Fibroblast of skin of right quadriceps (primary cell): ENCODE results near the gene SEL1L3.

Experiments
- DNase-seq: peaks from one replicate; pipeline ENCODE4 v3.0.0-alpha.2; 2013

SEL1L3 gene

DNA sequence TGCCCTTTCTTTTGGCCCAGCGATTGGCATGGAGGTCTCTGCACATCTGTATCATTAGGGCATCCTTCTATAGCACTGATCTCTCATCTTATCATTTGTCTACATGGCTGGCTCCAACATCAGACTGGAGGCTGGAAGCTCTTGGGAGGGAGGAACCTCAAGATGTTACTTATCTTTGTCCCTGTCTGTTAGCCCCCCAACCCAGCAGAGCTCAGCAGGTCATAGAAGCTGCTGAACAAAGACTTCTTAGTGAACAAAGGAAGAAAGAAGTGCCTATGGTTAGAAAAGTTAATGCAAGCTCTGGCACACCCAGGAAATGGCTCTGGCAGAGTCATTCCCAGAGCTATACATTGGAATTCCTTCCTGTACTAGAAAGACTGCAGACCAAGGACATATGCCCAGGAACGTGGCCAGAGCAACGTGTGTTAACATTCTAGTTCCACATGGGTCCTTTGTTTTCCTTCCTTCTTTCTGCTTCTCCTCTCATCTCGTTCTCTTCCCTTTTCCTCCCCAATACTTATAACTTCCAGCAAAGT lies 74.0 kb downstream of the SEL1L3 start:
- DNase-seq, result no peak

DNA sequence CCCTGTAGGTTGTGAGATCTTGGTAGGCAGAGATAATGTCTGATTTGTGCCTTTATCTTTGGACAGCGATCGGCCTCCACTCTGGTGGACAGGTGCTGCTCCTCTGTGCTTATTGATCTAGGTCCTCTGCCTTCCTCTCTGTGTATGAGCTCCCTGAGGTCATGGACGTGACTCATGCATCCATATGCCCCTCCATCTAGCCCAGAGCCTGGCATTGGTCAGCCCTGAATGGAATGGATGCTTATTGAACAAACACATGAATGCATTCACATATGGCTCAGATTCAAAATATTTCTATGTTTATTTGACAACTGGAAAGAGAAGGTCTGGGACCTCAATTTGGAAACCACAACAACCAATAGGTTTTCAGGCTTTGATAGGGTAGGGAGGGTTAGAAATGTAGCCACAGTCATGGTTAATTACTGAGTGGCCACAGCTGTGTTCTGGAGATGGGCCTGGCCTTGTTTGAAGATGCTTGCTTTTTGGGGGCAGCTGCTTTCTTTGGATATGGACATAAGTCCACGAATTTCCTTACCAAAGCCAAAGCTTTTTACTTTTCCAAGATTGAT lies 76.2 kb downstream of the SEL1L3 start:
- no peak for DNase-seq

DNA sequence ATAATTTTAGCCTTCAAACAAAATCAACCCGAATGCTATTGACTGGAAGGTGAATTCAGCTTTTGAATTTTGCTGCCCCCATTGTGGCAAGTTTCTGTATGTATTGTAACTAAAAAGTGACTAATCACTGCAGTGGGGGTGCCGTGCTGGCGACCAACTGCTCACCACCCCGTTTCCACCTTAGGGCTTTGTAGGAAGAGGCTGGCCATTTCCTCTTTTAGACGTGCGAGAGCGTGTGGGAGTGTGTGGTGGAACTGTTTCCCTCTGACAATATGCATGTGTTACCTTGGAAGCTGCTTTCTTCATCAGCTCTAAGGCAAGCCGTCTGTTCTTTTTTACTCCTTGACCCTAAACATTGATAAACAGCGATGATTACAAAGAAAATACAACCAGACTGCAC lies 78.8 kb downstream of the SEL1L3 start:
- no peak for DNase-seq

DNA sequence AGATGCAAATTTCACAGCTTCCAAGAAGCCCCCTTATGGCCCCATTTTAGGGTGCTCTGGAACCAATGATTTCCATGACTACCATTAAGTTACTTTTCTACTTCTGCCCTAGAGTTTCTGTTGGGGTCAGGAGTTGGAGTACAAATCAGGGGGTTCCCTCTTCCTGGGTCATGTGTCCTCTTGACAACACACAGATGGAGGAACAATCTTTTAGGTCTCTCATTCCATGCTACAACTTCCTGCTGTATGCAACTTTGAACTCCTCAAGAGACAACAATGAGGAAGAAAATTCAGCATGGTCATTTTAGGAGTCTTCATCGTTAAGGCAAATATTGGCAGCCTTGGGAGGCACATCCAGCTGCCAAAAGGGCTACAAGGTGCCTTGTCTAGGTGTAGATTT lies 79.7 kb downstream of the SEL1L3 start:
- DNase-seq, result no peak

DNA sequence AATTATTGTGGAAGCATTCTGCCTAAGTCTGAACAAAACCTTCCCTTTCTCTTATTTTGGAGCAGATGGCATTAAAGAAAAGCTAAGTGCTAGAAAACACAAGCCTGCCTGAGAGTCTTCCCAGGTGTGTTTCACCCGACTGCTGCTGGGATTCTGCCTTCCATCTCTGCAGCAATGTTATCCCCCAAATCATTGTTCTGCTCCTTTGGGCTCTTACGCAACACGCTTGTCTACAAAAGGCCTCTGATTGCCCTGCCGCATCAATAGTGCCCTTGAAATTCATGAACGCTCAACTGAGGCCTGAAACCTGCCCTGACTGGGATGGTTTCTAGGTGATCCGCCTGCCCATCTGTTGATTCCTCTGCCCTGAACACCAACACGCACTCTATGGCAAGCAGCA lies 80.3 kb downstream of the SEL1L3 start:
- no peak for DNase-seq

DNA sequence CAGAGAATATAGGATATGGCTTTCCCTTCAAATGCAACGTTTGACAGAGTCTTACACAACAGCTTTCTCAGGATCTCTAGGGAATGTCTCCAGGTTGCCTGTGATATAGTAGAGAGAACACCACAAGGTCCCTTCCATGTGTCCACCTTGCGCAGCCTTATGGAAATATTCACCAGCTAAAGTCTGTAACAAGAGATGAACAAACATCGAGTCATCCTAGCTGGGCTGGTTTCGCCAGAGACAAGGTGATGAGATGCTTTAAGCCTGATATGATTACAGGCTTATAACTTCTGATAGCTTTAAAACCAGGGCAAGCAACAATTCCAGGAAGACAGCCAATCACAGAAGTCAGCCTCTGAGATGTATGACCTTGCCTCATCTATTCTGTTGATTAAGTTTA lies 83.8 kb downstream of the SEL1L3 start:
- peak; percentile 22 for DNase-seq

DNA sequence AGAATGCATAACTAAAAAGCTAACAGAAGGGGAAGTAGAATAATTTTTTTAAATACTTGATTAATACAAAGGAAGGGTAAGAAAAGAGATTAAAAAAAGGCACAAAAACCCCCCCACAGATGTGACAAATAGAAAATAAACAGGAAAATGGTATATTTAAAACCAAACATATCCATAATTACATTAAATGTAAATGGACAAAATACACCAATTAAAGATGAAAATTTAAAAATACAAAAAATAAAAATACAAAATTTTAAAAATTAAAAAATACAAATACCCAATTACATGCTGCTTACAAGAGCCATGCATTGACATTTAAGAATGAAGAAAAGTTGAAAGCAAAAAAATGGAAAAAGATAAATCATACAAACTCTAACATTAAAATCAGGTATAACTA lies 86.0 kb downstream of the SEL1L3 start:
- DNase-seq, result no peak

DNA sequence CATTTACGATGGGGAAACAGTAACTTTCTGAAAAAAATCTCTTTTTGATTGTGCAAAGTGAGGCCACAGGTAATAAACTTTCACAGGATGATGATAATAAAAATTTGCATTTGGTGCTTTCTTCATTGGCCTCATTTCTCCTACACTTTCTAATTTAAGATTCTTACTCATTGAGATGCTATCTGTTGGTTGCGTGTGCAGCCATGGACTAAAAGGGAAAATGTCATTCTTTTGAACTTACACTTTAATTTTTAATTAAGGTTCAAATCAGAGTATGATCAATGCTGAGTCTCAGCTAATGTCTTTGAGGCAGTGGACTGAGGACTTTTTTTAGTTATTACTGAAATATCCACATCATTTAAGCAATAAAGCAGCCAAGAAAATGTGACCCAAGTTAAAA lies 87.6 kb downstream of the SEL1L3 start:
- peak; percentile 15 for DNase-seq

DNA sequence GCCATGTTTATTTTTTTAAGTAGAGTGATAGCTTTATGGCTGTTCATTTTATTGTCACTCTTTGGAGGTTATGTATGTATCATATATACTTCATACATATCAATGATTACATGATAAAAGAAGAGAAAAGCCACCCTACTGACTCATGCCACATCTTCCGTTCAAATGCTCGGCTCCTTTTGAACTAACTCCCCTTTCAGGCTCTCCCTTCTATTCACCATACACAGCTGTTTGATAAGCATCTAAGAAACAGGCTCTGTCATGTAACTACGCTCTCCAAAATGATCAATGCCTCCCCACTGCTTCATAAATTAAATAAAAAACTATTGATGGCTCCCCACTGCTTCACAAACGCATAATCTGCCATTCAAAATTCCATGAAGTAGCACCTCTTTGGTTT lies 89.4 kb downstream of the SEL1L3 start:
- no peak for DNase-seq

DNA sequence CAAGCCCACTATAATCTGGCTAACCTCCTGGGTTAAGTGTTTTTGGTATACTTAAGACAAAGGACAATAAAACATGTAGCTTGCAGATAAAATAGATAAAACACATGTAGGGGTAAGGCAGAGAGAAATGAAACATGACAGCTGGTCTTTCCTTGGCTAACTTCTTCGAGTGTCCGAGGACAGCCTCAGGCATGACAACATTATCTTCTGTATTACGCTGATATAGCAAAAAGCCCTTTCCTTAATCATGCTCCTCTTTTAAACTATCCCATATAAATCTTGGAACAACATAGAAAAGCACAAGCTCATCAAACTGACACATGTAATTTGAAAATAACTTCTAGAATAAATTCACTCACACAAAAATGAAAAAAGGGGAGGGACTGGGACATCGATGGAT lies 91.1 kb downstream of the SEL1L3 start:
- DNase-seq, result no peak

DNA sequence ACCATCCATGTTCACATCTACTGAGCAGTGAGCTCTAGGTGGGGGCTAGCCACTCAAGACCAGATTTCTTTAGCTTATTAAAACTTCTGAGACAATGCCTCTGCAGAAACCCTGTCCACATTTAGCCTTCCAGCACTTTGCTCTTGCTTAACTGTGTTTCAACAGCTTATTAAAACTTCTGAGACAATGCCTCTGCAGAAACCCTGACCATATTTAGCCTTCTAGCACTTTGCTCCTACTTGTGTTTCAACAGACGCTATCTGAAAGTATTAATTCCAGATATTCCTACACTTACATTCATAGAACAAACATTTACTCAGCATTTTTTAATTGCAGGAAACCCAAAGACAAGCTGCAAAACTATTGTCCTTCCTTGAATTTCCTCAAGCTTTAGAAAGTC lies 91.9 kb downstream of the SEL1L3 start:
- peak; percentile 38 for DNase-seq

DNA sequence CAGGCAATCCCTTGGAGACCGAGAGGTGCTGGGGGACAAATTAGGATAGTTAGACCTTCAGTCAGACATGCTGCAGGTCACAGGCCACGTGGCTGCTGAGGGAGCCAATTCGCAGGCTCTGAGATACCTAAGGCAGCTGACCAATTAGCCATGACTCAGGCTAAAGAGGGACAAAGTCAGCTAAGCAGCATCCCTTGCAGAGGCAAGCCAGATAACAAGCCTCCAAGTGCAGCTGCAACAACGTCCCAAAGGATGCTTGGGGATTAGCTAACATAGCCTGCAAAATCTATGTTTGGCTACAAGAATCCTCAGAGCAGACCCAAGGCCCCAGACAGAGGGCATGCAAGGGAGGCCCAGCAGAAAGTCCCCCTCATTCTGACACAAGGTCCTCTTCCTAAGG lies 93.5 kb downstream of the SEL1L3 start:
- DNase-seq, result no peak

DNA sequence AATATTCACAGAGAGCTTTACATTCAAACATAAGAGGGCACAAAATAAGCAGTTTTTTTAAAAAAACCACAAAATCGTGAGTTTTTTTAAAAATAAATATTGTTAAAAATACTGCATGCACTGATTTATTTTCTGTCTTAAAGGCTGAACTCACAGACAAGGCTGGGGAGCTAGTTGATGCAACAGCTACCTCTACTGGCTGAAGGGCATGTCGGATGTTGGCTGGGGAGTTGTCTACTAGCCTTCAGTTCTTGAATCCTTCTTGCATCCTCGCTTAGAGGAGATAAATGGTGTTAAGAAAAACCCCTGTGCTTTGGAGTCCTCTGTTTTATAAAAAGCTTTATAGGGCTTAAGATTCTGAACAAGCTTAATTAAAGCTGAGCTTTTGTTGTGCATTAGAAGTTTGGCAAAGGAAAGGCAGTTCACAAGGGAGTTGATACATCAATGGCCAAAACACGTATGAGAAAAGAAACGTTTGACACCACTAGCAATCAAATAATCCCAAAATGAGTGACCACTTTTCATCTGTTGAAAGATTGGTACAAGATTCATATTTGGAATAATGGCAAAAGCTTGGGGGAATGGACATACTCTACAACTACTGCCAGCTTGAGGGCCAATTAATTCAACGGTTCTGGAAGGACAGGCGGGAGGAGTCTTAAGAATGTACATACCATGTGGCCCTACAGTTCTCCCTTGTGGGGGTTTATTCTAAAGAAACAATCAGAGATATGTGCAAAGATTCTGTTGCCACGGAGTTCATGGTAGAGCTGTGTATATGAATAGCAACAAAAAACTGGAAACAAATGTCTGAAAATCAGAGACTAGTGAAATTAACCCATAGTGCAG lies 94.7 kb downstream of the SEL1L3 start:
- DNase-seq, result peak; percentile 64

DNA sequence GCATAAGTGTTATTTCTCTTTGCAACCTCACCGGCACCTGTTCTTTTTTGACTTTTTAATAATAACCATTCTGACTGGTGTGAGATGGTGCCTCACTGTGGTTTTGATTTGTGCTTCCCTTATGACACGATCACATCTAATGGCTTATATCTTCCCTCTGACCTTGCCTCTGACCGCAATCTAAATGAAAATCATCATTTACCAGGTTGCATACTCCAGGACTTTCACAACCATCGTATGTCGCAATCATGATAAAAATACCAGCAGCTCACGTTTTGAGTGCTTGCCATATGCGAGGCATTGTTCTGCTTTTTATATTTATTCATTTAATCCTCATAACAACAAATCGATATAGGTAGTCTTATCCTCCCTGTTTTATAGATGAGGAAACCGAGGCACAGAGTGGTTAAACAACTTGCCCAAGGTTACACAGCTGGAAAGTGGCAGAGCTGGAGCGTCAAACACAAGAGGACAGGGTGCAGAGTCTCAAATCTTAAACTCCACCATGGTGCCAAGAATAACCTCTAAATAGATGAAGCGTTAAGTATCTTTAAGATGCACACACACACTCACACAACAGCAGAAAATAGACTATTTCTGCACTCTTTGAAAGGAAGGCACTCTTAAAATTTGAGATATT lies 102.2 kb downstream of the SEL1L3 start:
- peak; percentile 25 for DNase-seq

DNA sequence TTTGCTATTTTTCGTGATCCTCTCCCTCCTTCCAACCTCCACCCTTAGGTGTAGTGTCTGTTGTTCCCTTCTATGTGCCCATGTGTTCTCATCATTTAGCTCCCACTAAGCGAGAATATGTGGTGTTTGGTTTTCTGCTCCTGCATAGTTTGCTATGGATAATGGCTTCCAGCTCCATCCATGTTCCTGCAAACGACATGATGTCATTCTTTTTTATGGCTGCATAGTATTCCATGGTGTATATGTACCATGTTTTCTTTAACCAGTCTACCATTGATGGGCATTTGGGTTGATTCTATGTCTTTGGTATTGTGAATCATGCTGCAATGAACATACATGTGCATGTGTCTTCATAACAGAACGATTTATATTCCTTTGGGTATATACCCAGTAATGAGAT lies 102.7 kb downstream of the SEL1L3 start:
- no peak for DNase-seq

DNA sequence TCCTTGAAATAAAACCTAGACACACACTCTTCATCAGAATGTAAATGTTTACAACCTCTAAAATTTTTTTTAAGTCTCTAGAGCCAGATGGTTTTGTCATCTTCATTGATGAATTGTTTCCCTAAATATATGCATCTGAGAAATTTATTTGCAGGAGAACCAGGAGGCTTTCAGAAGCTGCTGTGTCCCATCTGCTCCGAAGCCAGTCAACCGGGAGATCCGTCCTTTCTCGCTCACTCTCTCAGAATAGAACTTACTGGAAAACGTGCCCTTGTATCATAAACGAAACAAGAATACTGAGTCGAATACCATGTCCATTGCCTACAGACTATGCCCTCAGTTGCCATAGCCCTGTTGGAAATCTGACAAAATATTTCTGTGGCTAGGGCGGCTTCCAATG lies 103.7 kb downstream of the SEL1L3 start:
- DNase-seq, result no peak

DNA sequence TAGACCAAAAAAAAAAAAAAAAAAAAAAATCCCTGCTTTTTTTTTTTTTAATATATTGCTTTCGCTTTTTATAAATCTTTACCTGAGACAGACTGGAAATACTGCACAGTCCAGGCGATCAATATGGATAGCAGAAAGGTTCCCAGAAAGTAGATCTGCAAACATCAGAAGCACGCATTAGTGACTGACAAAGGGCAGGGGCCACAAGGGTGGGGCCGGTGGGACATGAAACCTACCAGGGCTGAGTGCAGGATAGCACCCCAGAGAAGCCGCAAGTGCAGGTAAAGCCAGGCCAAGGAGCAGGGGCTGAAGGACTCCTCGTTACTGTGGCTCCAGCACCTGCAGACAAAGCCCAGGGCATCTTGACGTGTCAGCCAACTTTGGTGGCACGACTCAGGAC lies 105.3 kb downstream of the SEL1L3 start:
- DNase-seq, result no peak

DNA sequence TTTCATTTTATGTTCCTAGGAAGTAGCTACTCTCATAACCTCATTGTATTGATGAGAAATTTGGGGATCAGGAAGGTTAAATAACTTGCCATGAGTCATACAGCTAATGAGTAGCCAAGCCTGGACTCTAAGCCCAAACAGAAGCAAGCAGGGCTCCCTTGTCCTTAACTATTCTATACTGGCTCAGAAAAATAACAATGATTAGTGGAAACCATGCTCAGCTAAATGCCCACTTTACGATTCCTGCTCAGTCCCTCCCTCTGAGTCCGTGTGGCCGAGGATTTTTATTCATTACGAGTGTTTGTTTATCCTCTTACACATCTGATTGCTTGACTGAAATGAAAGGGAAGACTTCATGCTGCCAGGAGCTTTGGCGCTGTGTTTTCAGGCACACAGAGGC lies 106.3 kb downstream of the SEL1L3 start:
- no peak for DNase-seq

DNA sequence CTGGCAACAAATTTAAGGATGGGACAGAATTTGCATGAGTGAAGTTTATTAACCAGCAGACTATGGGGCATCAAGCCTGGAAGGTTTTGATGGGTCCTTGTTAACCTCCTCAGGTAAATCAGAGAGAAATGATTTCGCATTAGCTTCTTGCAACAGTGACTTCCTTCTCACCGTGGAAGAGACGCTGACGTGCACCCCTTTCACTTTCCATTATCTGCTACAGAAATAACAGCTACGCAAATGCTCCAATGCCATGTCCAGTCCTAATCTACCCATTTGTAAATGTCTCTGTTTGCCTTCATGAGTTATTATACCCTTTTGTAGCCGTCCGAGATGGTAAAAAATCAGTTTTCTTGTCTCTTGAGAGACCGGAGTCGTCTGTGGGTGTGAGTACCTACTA lies 106.9 kb downstream of the SEL1L3 start:
- no peak for DNase-seq

DNA sequence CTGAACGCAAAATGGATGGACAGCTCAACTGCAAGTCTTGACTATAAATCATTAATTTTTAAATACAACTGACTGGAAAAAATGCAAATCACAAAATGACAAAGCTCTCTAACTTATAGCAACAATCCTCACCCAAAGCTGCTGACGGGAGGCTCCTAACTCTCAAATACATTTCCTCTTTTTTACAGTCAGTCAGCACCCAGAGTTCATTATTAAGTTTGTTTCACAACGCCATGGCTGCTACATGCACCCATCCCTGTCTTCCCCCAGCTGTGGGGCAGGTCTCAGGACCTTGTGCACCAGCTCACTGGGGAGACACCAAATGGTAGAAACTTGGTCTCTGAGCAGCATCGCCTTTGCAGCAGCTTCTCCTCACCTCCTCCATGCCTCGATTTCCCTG lies 109.5 kb downstream of the SEL1L3 start:
- no peak for DNase-seq

DNA sequence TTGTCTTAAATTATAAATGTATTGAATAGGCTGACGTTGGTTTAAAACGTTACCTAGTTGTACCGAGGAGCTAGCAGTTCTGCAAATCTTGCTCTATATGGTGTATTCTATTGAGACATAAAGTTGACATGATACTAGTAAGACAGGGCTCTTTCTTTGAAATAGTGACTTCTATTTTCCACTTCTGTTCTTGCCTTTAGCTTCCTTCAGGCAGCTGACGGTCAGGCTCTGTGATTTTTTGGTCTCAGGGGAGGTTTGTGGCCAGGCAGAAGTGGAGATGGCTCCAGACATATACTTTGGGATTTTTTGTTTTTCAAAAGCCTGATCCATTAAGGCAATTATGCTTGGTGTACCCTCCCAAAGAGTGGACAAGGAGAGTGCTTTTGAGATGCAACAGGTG lies 111.9 kb downstream of the SEL1L3 start:
- DNase-seq, result no peak

DNA sequence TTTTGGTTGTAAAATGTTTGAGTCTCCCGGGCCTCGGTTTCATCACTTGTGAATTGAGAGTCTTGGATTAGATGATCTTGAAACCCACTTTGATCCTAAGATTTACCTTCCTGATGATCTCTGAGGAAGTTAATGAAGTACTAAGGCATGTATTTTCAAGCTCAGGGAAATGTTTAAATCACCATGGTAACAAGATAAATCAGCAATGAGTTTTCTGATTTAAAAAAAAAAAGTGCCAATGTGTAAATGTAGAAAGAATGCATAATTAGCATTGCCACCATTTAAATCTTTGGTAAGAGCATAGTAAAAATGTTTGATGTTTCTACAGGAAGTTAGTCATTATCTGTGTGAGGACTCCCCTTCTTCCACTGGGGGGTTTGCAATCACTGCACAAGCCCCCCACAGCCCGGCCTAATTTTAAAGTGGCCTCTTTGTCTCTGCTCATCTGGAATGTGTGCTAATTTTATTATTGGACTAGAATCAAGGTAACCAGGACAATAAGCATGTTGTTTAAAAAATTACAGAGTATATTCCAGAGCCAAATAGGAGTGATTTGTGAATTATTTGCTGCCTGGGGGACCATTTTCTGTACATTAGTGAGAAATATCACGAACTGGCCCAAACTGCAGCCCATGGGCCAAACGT lies 113.5 kb downstream of the SEL1L3 start:
- DNase-seq, result peak; percentile 9

DNA sequence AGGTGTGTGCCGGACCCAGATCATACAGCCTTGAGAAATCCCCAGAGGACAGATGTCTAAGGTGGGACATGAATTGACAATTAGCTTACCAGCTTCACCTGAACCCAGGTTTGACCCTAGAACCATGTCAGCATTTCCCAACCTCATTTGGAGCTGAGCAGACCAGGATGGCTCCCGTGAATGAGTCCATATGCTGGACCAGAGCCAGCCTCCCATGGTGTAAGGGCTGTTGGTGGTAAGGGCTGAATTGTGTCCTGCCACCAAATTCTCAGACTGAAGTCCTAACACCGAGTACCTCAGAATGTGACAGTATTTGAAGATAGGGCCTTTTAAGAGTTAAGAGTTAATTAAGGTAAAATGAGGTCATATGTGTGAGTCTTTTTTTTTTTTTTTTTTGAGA lies 118.8 kb downstream of the SEL1L3 start:
- no peak for DNase-seq

DNA sequence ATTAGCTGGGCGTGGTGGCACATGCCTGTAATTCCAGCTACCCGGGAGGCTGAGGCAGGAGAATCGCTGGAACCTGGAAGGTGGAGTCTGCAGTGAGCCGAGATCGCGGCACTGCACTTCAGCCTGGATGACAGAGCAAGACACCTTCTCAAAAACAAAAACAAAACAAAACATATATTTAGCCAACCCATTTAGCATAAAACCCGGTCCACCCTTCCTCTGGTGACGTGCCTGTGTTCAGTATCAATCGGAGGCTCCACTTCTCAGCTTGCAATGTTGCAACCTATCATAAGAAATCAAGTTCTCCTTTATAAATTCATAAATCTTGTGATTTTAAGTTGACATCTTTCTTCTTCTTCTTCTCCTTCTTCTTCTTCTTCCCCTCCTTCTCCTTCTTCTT lies 133.2 kb downstream of the SEL1L3 start:
- DNase-seq, result no peak
